CD8-positive, alpha-beta memory T cell (primary cell): ENCODE data around the gene CD72. TPM values are rescaled to one million over a fixed set of nuclear protein-coding genes. Genes with fewer than 3 reads are reported as not detected.
"Not testable (repeated sequence)": the region's sequence is repeated elsewhere in the genome, so short reads cannot be mapped to it uniquely, and the experiment has no call there.

Experiments used
- CTCF ChIA-PET: fragments of 350-600 bp; sonication (Branson Sonifier 250); formaldehyde crosslinking; loops from one replicate; lab custom pipeline; 2021; ENCODE audit warnings: antibody characterized with exemption; lab: Charles Lee
- POLR2A ChIA-PET: fragments of 350-600 bp; sonication (Branson Sonifier 250); formaldehyde crosslinking; loops from one replicate; lab custom pipeline; 2021; ENCODE audit warnings: antibody characterized with exemption; lab: Charles Lee
- DNase-seq, 5 donors: peaks; one replicate each; pipeline versions ENCODE4 v3.0.0 to v3.0.0-alpha.2; 2020 to 2022; ENCODE audit warnings: mixed read lengths in 1 of 5
- H3K27ac ChIP-seq: one replicate; pipeline ENCODE4 v1.7.0; 2013; ENCODE audit warnings: low read depth, mild to moderate bottlenecking, low read length, moderate library complexity
- H3K27me3 ChIP-seq: 2 replicates; pipeline ENCODE4 v1.7.0; 2013; ENCODE audit warnings: low read length, mild to moderate bottlenecking; ENCODE audit not compliant: insufficient read depth, poor library complexity, severe bottlenecking
- H3K36me3 ChIP-seq: 2 replicates; pipeline ENCODE4 v1.7.0; 2013; ENCODE audit warnings: mild to moderate bottlenecking, low read length, moderate library complexity; ENCODE audit not compliant: insufficient read depth
- H3K4me1 ChIP-seq: 2 replicates; pipeline ENCODE4 v1.7.0; 2013; ENCODE audit warnings: mild to moderate bottlenecking, low read length, moderate library complexity; ENCODE audit not compliant: insufficient read depth
- H3K4me3 ChIP-seq: 2 replicates; pipeline ENCODE4 v1.7.0; 2013; ENCODE audit warnings: mild to moderate bottlenecking, low read length
- H3K9me3 ChIP-seq: 2 replicates; pipeline ENCODE4 v1.7.0; 2013; ENCODE audit warnings: mild to moderate bottlenecking, low read length
- H3K27ac Mint-ChIP-seq, 8 donors: one replicate each; pipeline ENCODE4 v1.8.0; 2020 to 2021; ENCODE audit warnings: mixed read lengths in 8 of 8, mild to moderate bottlenecking in 6 of 8, inconsistent platforms in 3 of 8, moderate library complexity in 3 of 8
- H3K27me3 Mint-ChIP-seq, 2 donors: one replicate each; pipeline ENCODE4 v1.8.0; 2020 to 2021; ENCODE audit warnings: mixed read lengths in 2 of 2, mild to moderate bottlenecking in 1 of 2, moderate library complexity in 1 of 2
- H3K36me3 Mint-ChIP-seq, 3 donors: one replicate each; pipeline ENCODE4 v1.8.0; 2020 to 2021; ENCODE audit warnings: mixed read lengths in 3 of 3, inconsistent platforms in 1 of 3, mild to moderate bottlenecking in 1 of 3
- H3K4me1 Mint-ChIP-seq, 3 donors: one replicate each; pipeline ENCODE4 v1.8.0; 2020 to 2021; ENCODE audit warnings: mixed read lengths in 3 of 3, inconsistent platforms in 1 of 3, mild to moderate bottlenecking in 1 of 3
- H3K4me3 Mint-ChIP-seq, 7 donors: one replicate each; pipeline ENCODE4 v1.8.0; 2020 to 2021; ENCODE audit warnings: mixed read lengths in 7 of 7, mild to moderate bottlenecking in 6 of 7, moderate library complexity in 4 of 7, inconsistent platforms in 2 of 7
- H3K9me3 Mint-ChIP-seq, 5 donors: one replicate each; pipeline ENCODE4 v1.8.0; 2020 to 2022; ENCODE audit warnings: mixed read lengths in 5 of 5, mild to moderate bottlenecking in 3 of 5, moderate library complexity in 2 of 5, inconsistent platforms in 1 of 5
- polyA plus RNA-seq: library from polyadenylated mRNA; unstranded; fragments of 300-500 nt; fragmentation: Illumina TruSeq; gene quantifications from one replicate; pipeline ENCODE4 v1.2.3, GENCODE V29; 2021
- total RNA-seq, 2 experiments: library from RNA; stranded (reverse); gene quantifications; one replicate each; pipeline ENCODE4 v1.2.3, GENCODE V29; 2021

The CD72 gene
- total and polyA plus RNA-seq, 3 experiments from 2014 or later: 5.1 to 6.5 (median 6.4) TPM

- Histone ChIP-seq H3K36me3 (no peaks in the 10 kb centered on the region), H3K9me3 (no peaks in the 10 kb centered on the region), H3K4me3 (peak overlapping the region; percentile 82), H3K27me3 (no peaks in the 10 kb centered on the region), H3K4me1 (peaks cover 34% of the 10 kb centered on the region), H3K27ac (peak overlapping the region; percentile 70)
- peaks cover 42 to 49% (median 46%) of the 10 kb centered on the region in 3 donors for H3K4me1 Mint-ChIP-seq
- H3K27me3 Mint-ChIP-seq: peaks cover 0 to 1% of the 10 kb centered on the region in 2 donors
- H3K27ac Mint-ChIP-seq: peak overlapping the region; percentile 89 to 100 (median 98)
- CTCF ChIA-PET: interaction anchor here (0.6 to 14.7 kb wide), 22 partner anchors 9 to 195 kb away, joined by 3 to 200 read pairs (median 6); partner anchors contain the start of genes ARHGEF39, CCDC107, CREB3 and RMRP
- H3K9me3 Mint-ChIP-seq: no peaks in the 10 kb centered on the region
- peak; percentile 63 to 84 (median 71) for DNase-seq
- POLR2A ChIA-PET: interaction anchor here (0.6 to 2.0 kb wide), 8 partner anchors 11 to 514 kb away, joined by 3 to 17 read pairs (median 6); partner anchors contain the start of genes CREB3, STOML2 and TLN1
- H3K4me3 Mint-ChIP-seq: peak overlapping the region; percentile 85 to 92 (median 89)
- no peaks in the 10 kb centered on the region for H3K36me3 Mint-ChIP-seq
Measured at GRCh38 chr9:35616681-35617459, 1.3 kb downstream of the CD72 start.

- H3K9me3 ChIP-seq: no peaks in the 10 kb centered on the region
- H3K9me3 Mint-ChIP-seq: no peaks in the 10 kb centered on the region
- H3K27ac ChIP-seq: peak overlapping the region; percentile 70
- no peaks in the 10 kb centered on the region for H3K36me3 ChIP-seq
- no peaks in the 10 kb centered on the region for H3K27me3 ChIP-seq
- ChIA-PET CTCF (interaction anchor here (1.2 to 14.7 kb wide), 15 partner anchors 8 to 173 kb away, joined by 3 to 200 read pairs (median 10); partner anchors contain the start of genes ARHGEF39, CCDC107, CREB3 and RMRP), POLR2A (interaction anchor here (1.4 to 2.0 kb wide), 4 partner anchors 11 to 116 kb away, joined by 6 to 17 read pairs (median 10); partner anchors contain the start of genes CREB3, TESK1 and TLN1)
- peaks cover 46 to 55% (median 47%) of the 10 kb centered on the region in 3 donors for H3K4me1 Mint-ChIP-seq
- no peak for DNase-seq
- no peaks in the 10 kb centered on the region for H3K36me3 Mint-ChIP-seq
- peak overlapping the region; percentile 85 to 92 (median 89) for H3K4me3 Mint-ChIP-seq
- H3K27me3 Mint-ChIP-seq: peaks cover 0 to 1% of the 10 kb centered on the region in 2 donors
- peaks cover 34% of the 10 kb centered on the region for H3K4me1 ChIP-seq
- peak overlapping the region; percentile 82 for H3K4me3 ChIP-seq
- H3K27ac Mint-ChIP-seq: peak overlapping the region; percentile 89 to 100 (median 98)
Measured at GRCh38 chr9:35615981-35616680, 2.1 kb downstream of the CD72 start.

GRCh38 chr9:35612843-35613242 is 5.4 kb downstream of the CD72 start:
- H3K4me3 ChIP-seq: no peak overlapping the region
- no peak for DNase-seq
- H3K9me3 ChIP-seq: no peaks in the 10 kb centered on the region
- POLR2A ChIA-PET: interaction anchor here (1.0 kb wide), 1 partner anchor 45 kb away, joined by 3 read pairs; the partner anchor contains the start of genes CCDC107 and RMRP
- no peak overlapping the region for H3K27ac ChIP-seq
- H3K36me3 ChIP-seq: peaks cover 11% of the 10 kb centered on the region
- Mint-ChIP-seq H3K36me3 (peaks cover 0 to 26% (median 2%) of the 10 kb centered on the region in 3 donors), H3K27ac (no peak overlapping the region), H3K4me1 (peaks cover 25 to 30% (median 29%) of the 10 kb centered on the region in 3 donors), H3K4me3 (peak overlapping the region in 1 of 7 donors; percentile 4), H3K27me3 (peaks cover 0 to 1% of the 10 kb centered on the region in 2 donors), H3K9me3 (no peaks in the 10 kb centered on the region)
- CTCF ChIA-PET: interaction anchor here (1.4 to 14.7 kb wide), 8 partner anchors 8 to 118 kb away, joined by 3 to 200 read pairs (median 30); partner anchors contain the start of genes ARHGEF39, CCDC107, RMRP and SIT1
- no peaks in the 10 kb centered on the region for H3K27me3 ChIP-seq
- peaks cover 14% of the 10 kb centered on the region for H3K4me1 ChIP-seq

- H3K36me3 ChIP-seq: peaks cover 11% of the 10 kb centered on the region
- not testable (repeated sequence) for H3K4me1 ChIP-seq, H3K4me3 ChIP-seq, H3K9me3 Mint-ChIP-seq, H3K9me3 ChIP-seq, H3K27ac ChIP-seq, H3K27me3 ChIP-seq, DNase-seq, H3K4me3 Mint-ChIP-seq, H3K27me3 Mint-ChIP-seq, H3K27ac Mint-ChIP-seq
- POLR2A ChIA-PET: interaction anchor here (1.0 to 1.6 kb wide), 2 partner anchors 34 to 46 kb away, joined by 3 to 5 read pairs; partner anchors contain the start of genes CCDC107 and RMRP
- Mint-ChIP-seq H3K4me1 (peaks cover 21 to 28% (median 28%) of the 10 kb centered on the region in 3 donors), H3K36me3 (peaks cover 0 to 32% (median 4%) of the 10 kb centered on the region in 3 donors)
- CTCF ChIA-PET: interaction anchor here (1.2 to 14.7 kb wide), 18 partner anchors 7 to 214 kb away, joined by 3 to 200 read pairs (median 6); partner anchors contain the start of genes ARHGEF39, CCDC107, GBA2 and RGP1
Measured at GRCh38 chr9:35612066-35612465, 6.1 kb downstream of the CD72 start.

DNA sequence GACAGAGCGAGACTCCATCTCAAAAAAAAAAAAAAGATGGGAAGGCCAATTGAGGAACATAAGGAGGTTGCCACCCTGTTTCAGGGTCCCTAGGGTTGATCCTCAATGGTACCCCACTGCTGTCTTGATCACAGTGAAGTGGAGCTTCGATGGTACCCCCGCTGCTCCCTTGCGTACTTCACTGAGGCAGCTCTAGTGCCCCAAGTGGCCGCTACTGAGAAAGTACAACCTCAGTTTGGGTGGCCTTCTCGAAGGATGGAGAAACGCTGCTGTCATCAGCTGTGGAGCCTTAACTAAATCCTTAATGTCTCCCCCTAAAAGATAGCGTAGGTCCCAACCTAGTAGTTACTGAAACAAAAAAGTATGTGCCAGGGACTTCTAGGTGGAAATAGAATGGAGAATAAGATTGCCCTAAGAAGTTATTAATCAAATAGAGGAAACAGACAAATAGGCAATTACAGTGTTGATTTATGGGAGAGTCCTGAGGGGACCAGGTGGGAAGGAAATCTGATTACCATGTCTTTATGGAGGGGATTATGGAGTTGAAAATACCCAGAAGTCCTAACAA is 6.9 kb downstream of the CD72 start:
- peak; percentile 37 to 68 (median 44) for DNase-seq

DNA sequence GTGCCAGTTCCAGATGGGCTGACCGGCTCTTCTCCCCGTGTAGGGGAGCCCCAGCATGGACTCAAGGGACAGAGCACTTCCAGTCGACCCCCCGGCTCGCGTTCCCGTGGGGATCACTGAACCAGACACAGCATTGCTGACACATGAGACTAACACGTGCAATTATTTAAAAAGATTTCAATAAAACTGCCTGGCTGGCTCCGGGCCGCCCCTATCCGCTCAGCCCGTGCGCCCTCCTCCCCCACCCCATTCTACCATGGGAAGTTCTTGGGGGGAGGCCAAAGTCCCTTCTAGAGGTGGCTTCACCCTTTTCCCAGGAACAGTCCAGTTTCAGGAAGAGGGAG is 8.4 kb downstream of the CD72 start:
- no peaks in the 10 kb centered on the region for H3K9me3 ChIP-seq
- H3K27me3 Mint-ChIP-seq: no peaks in the 10 kb centered on the region
- peaks cover 23 to 29% (median 26%) of the 10 kb centered on the region in 3 donors for H3K4me1 Mint-ChIP-seq
- peaks cover 13% of the 10 kb centered on the region for H3K4me1 ChIP-seq
- H3K4me3 ChIP-seq: no peak overlapping the region
- peaks cover 0 to 41% (median 4%) of the 10 kb centered on the region in 3 donors for H3K36me3 Mint-ChIP-seq
- CTCF ChIA-PET: interaction anchor here (0.7 to 14.7 kb wide), 6 partner anchors 10 to 94 kb away, joined by 3 to 200 read pairs (median 33); partner anchors contain the start of genes CCDC107, RMRP and SIT1
- DNase-seq: no peak
- H3K36me3 ChIP-seq: peaks cover 11% of the 10 kb centered on the region
- peak overlapping the region in 1 of 8 donors; percentile 47 for H3K27ac Mint-ChIP-seq
- H3K27me3 ChIP-seq: no peaks in the 10 kb centered on the region
- H3K27ac ChIP-seq: no peak overlapping the region
- peak overlapping the region in 1 of 7 donors; percentile 48 for H3K4me3 Mint-ChIP-seq
- POLR2A ChIA-PET: no interaction called here
- H3K9me3 Mint-ChIP-seq: no peaks in the 10 kb centered on the region

More for the DNA sequence above, 6.9 kb downstream of the CD72 start:
- Mint-ChIP-seq H3K27me3 (peaks cover 0 to 1% of the 10 kb centered on the region in 2 donors), H3K36me3 (peaks cover 0 to 36% (median 4%) of the 10 kb centered on the region in 3 donors), H3K4me3 (peak overlapping the region in 2 of 7 donors; percentile 61 to 67), H3K27ac (peak overlapping the region; percentile 3 to 84 (median 66)), H3K9me3 (no peaks in the 10 kb centered on the region), H3K4me1 (peaks cover 21 to 26% (median 26%) of the 10 kb centered on the region in 3 donors)
- Histone ChIP-seq H3K27me3 (no peaks in the 10 kb centered on the region), H3K9me3 (no peaks in the 10 kb centered on the region), H3K36me3 (peaks cover 11% of the 10 kb centered on the region), H3K4me3 (no peak overlapping the region), H3K4me1 (peaks cover 11% of the 10 kb centered on the region), H3K27ac (no peak overlapping the region)
- CTCF ChIA-PET: interaction anchor here (0.8 to 14.7 kb wide), 29 partner anchors 8 to 494 kb away, joined by 3 to 200 read pairs (median 4); partner anchors contain the start of genes ARHGEF39, CCDC107, CREB3 and GBA2
- POLR2A ChIA-PET: interaction anchor here (1.2 to 1.6 kb wide), 3 partner anchors 9 to 47 kb away, joined by 4 to 5 read pairs (median 4); partner anchors contain the start of genes CCDC107 and RMRP
